ENCODE results near the gene BNIP1.

Gene BNIP1

GRCh38 chr5:173187054-173187743, 42.9 kb downstream of the BNIP1 start:
- H3K9me3 Mint-ChIP-seq = no peaks in the 10 kb centered on the region
- no peak overlapping the region for H3K4me3 Mint-ChIP-seq
- no peaks in the 10 kb centered on the region for H3K36me3 Mint-ChIP-seq (ENCODE audit: low read depth)
- intact Hi-C loops (cut with micrococcal nuclease) = no loop called here
- H3K4me1 Mint-ChIP-seq (ENCODE audit: low read depth) = no peaks in the 10 kb centered on the region
- peaks cover 2% of the 10 kb centered on the region for H3K27me3 Mint-ChIP-seq
- no peak overlapping the region for H3K27ac Mint-ChIP-seq

- no peaks in the 10 kb centered on the region for H3K9me3 Mint-ChIP-seq
- peaks cover 4% of the 10 kb centered on the region for H3K27me3 Mint-ChIP-seq
- H3K36me3 Mint-ChIP-seq (ENCODE audit: low read depth) = no peaks in the 10 kb centered on the region
- H3K4me1 Mint-ChIP-seq (ENCODE audit: low read depth) = no peaks in the 10 kb centered on the region
- H3K4me3 Mint-ChIP-seq = no peak overlapping the region
- intact Hi-C loops (cut with micrococcal nuclease) = no loop called here
- H3K27ac Mint-ChIP-seq = no peak overlapping the region
Observed at GRCh38 chr5:173188280-173188679, 43.9 kb downstream of the BNIP1 start.

- peaks cover 7% of the 10 kb centered on the region for H3K27me3 Mint-ChIP-seq
- no peaks in the 10 kb centered on the region for H3K36me3 Mint-ChIP-seq (ENCODE audit: low read depth)
- H3K4me1 Mint-ChIP-seq (ENCODE audit: low read depth) = no peaks in the 10 kb centered on the region
- no peaks in the 10 kb centered on the region for H3K9me3 Mint-ChIP-seq
- H3K27ac Mint-ChIP-seq = no peak overlapping the region
- H3K4me3 Mint-ChIP-seq = no peak overlapping the region
- intact Hi-C loops (cut with micrococcal nuclease) = no loop called here
Observed at GRCh38 chr5:173191015-173191414, 46.7 kb downstream of the BNIP1 start.

GRCh38 chr5:173191561-173191960, 47.2 kb downstream of the BNIP1 start:
- H3K9me3 Mint-ChIP-seq = no peaks in the 10 kb centered on the region
- H3K27me3 Mint-ChIP-seq = peaks cover 11% of the 10 kb centered on the region
- intact Hi-C loops (cut with micrococcal nuclease) = no loop called here

GRCh38 chr5:173192561-173192960, 48.2 kb downstream of the BNIP1 start:
- Mint-ChIP-seq H3K4me3 (no peak overlapping the region), H3K9me3 (no peaks in the 10 kb centered on the region), H3K27me3 (peaks cover 14% of the 10 kb centered on the region), H3K27ac (no peak overlapping the region), H3K36me3 (ENCODE audit: low read depth) (no peaks in the 10 kb centered on the region), H3K4me1 (ENCODE audit: low read depth) (no peaks in the 10 kb centered on the region)
- intact Hi-C loops (cut with micrococcal nuclease) = no loop called here

More at GRCh38 chr5:173191561-173191960, 47.2 kb downstream of the BNIP1 start:
- Mint-ChIP-seq H3K4me1 (ENCODE audit: low read depth) (no peaks in the 10 kb centered on the region), H3K4me3 (no peak overlapping the region), H3K27ac (no peak overlapping the region), H3K36me3 (ENCODE audit: low read depth) (no peaks in the 10 kb centered on the region)

- Mint-ChIP-seq H3K4me3 (no peak overlapping the region), H3K36me3 (ENCODE audit: low read depth) (no peaks in the 10 kb centered on the region), H3K9me3 (peaks cover 11% of the 10 kb centered on the region), H3K27ac (no peak overlapping the region), H3K4me1 (ENCODE audit: low read depth) (no peaks in the 10 kb centered on the region), H3K27me3 (peaks cover 25% of the 10 kb centered on the region)
- intact Hi-C loops (cut with micrococcal nuclease) = no loop called here
Observed at GRCh38 chr5:173196133-173196952, 52.0 kb downstream of the BNIP1 start.

- no peak overlapping the region for H3K27ac Mint-ChIP-seq
- peaks cover 35% of the 10 kb centered on the region for H3K27me3 Mint-ChIP-seq
- H3K4me1 Mint-ChIP-seq (ENCODE audit: low read depth) = no peaks in the 10 kb centered on the region
- no peak overlapping the region for H3K4me3 Mint-ChIP-seq
- intact Hi-C loops (cut with micrococcal nuclease) = no loop called here
- no peaks in the 10 kb centered on the region for H3K36me3 Mint-ChIP-seq (ENCODE audit: low read depth)
- peaks cover 11% of the 10 kb centered on the region for H3K9me3 Mint-ChIP-seq
Observed at GRCh38 chr5:173197375-173197891, 53.1 kb downstream of the BNIP1 start.

GRCh38 chr5:173198049-173198448, 53.7 kb downstream of the BNIP1 start:
- intact Hi-C loops (cut with micrococcal nuclease) = no loop called here
- Mint-ChIP-seq H3K9me3 (peaks cover 11% of the 10 kb centered on the region), H3K27me3 (peaks cover 39% of the 10 kb centered on the region), H3K36me3 (ENCODE audit: low read depth) (no peaks in the 10 kb centered on the region), H3K27ac (no peak overlapping the region), H3K4me1 (ENCODE audit: low read depth) (no peaks in the 10 kb centered on the region), H3K4me3 (no peak overlapping the region)

- no peak overlapping the region for H3K4me3 Mint-ChIP-seq
- no peaks in the 10 kb centered on the region for H3K4me1 Mint-ChIP-seq (ENCODE audit: low read depth)
- peaks cover 47% of the 10 kb centered on the region for H3K27me3 Mint-ChIP-seq
- H3K27ac Mint-ChIP-seq = no peak overlapping the region
- H3K36me3 Mint-ChIP-seq (ENCODE audit: low read depth) = no peaks in the 10 kb centered on the region
- intact Hi-C loops (cut with micrococcal nuclease) = loop anchor here (5.0 kb wide), 1 partner anchor 488 kb away; no protein-coding TSS in a partner anchor
- H3K9me3 Mint-ChIP-seq = peaks cover 11% of the 10 kb centered on the region
Observed at GRCh38 chr5:173200356-173200755, 56.0 kb downstream of the BNIP1 start.

- Mint-ChIP-seq H3K36me3 (ENCODE audit: low read depth) (no peaks in the 10 kb centered on the region), H3K4me1 (ENCODE audit: low read depth) (no peaks in the 10 kb centered on the region), H3K27me3 (peaks cover 48% of the 10 kb centered on the region), H3K4me3 (no peak overlapping the region), H3K9me3 (peaks cover 11% of the 10 kb centered on the region), H3K27ac (no peak overlapping the region)
- intact Hi-C loops (cut with micrococcal nuclease) = loop anchor here (5.0 kb wide), 1 partner anchor 489 kb away; no protein-coding TSS in a partner anchor
Observed at GRCh38 chr5:173201636-173202265, 57.4 kb downstream of the BNIP1 start.

GRCh38 chr5:173202266-173202875, 58.0 kb downstream of the BNIP1 start:
- intact Hi-C loops (cut with micrococcal nuclease) = loop anchor here (5.0 kb wide), 1 partner anchor 490 kb away; no protein-coding TSS in a partner anchor
- H3K36me3 Mint-ChIP-seq (ENCODE audit: low read depth) = no peaks in the 10 kb centered on the region
- H3K27ac Mint-ChIP-seq = no peak overlapping the region
- no peak overlapping the region for H3K4me3 Mint-ChIP-seq
- H3K4me1 Mint-ChIP-seq (ENCODE audit: low read depth) = no peaks in the 10 kb centered on the region
- peaks cover 11% of the 10 kb centered on the region for H3K9me3 Mint-ChIP-seq
- H3K27me3 Mint-ChIP-seq = peaks cover 47% of the 10 kb centered on the region

- peaks cover 57% of the 10 kb centered on the region for H3K27me3 Mint-ChIP-seq
- H3K4me3 Mint-ChIP-seq = no peak overlapping the region
Observed at GRCh38 chr5:173204185-173204979, 60.1 kb downstream of the BNIP1 start.

GRCh38 chr5:173205916-173206315, 61.6 kb downstream of the BNIP1 start:
- H3K27ac Mint-ChIP-seq = no peak overlapping the region
- no peaks in the 10 kb centered on the region for H3K9me3 Mint-ChIP-seq
- H3K27me3 Mint-ChIP-seq = peaks cover 58% of the 10 kb centered on the region
- H3K36me3 Mint-ChIP-seq (ENCODE audit: low read depth) = no peaks in the 10 kb centered on the region
- H3K4me3 Mint-ChIP-seq = no peak overlapping the region
- intact Hi-C loops (cut with micrococcal nuclease) = no loop called here
- H3K4me1 Mint-ChIP-seq (ENCODE audit: low read depth) = no peaks in the 10 kb centered on the region

More at GRCh38 chr5:173204185-173204979, 60.1 kb downstream of the BNIP1 start:
- H3K9me3 Mint-ChIP-seq = peaks cover 5% of the 10 kb centered on the region
- H3K36me3 Mint-ChIP-seq (ENCODE audit: low read depth) = no peaks in the 10 kb centered on the region
- H3K27ac Mint-ChIP-seq = no peak overlapping the region
- no peaks in the 10 kb centered on the region for H3K4me1 Mint-ChIP-seq (ENCODE audit: low read depth)
- intact Hi-C loops (cut with micrococcal nuclease) = loop anchor here (1.0 to 5.0 kb wide), 2 partner anchors 226 to 492 kb away; no protein-coding TSS in a partner anchor
